HG03460 (cell line): ENCODE data around the gene GLP1R.
"Not testable (repeated sequence)": the region's sequence is repeated elsewhere in the genome, so short reads cannot be mapped to it uniquely, and the experiment has no call there.

Source experiments
- ATAC-seq: cut with Tn5 transposase; IDR thresholded peaks from one replicate; pipeline ENCODE4 v1.9.1; 2021; ENCODE audit not compliant: unreplicated experiment

The GLP1R gene

GRCh38 chr6:39118921-39119320 lies 70.3 kb downstream of the GLP1R start:
- ATAC-seq, result no peak

GRCh38 chr6:39124114-39124513 lies 75.5 kb downstream of the GLP1R start:
- no peak for ATAC-seq

- ATAC-seq, result no peak
Measured at GRCh38 chr6:39128106-39128505, 79.5 kb downstream of the GLP1R start.

GRCh38 chr6:39128832-39129231 lies 80.3 kb downstream of the GLP1R start:
- no peak for ATAC-seq

GRCh38 chr6:39130691-39131090 lies 82.1 kb downstream of the GLP1R start:
- ATAC-seq, result no peak

- not testable (repeated sequence) for ATAC-seq
Measured at GRCh38 chr6:39134761-39135160, 86.2 kb downstream of the GLP1R start.

- not testable (repeated sequence) for ATAC-seq
Measured at GRCh38 chr6:39136207-39136606, 87.6 kb downstream of the GLP1R start.

GRCh38 chr6:39137245-39137644 lies 88.7 kb downstream of the GLP1R start:
- ATAC-seq, result no peak
